Aorta (tissue), 5 donors: Measurements from ENCODE around the gene PHKA2. TPM values are rescaled to one million over a fixed set of nuclear protein-coding genes. Genes with fewer than 3 reads are reported as not detected.
"Not testable (repeated sequence)": the region's sequence is repeated elsewhere in the genome, so short reads cannot be mapped to it uniquely, and the experiment has no call there.

Experiments used
- ATAC-seq: fragments of 200-7000 bp; cut with Tn5 transposase; one replicate; pipeline ENCODE4 v1.9.1; 2022; ENCODE audit warnings: moderate library complexity; ENCODE audit not compliant: low FRiP score
- DNase-seq, 2 donors: peaks; one replicate each; pipeline ENCODE4 v3.0.0-alpha.2; 2020
- H3K27ac ChIP-seq, 2 donors: one replicate each; pipeline ENCODE4 v1.5.1; 2013; ENCODE audit warnings: low read length in 2 of 2, mild to moderate bottlenecking in 2 of 2, moderate library complexity in 2 of 2, control low read depth in 1 of 2, inconsistent platforms in 1 of 2, low read depth in 1 of 2
- H3K27me3 ChIP-seq, 2 donors: one replicate each; pipeline ENCODE4 v1.6.1; 2013; ENCODE audit warnings: control low read depth in 1 of 2, low read length in 1 of 2, mild to moderate bottlenecking in 1 of 2, moderate library complexity in 1 of 2; ENCODE audit not compliant: insufficient read depth in 2 of 2, control insufficient read depth in 1 of 2
- H3K36me3 ChIP-seq, 2 donors: one replicate each; pipeline ENCODE4 v1.6.1; 2013; ENCODE audit warnings: control low read depth in 1 of 2, low read length in 1 of 2, mild to moderate bottlenecking in 1 of 2; ENCODE audit not compliant: insufficient read depth in 2 of 2, control insufficient read depth in 1 of 2
- H3K4me1 ChIP-seq, 2 donors: one replicate each; pipeline ENCODE4 v1.6.1; 2013; ENCODE audit warnings: low read length in 2 of 2, control low read depth in 1 of 2, mild to moderate bottlenecking in 1 of 2, moderate library complexity in 1 of 2; ENCODE audit not compliant: insufficient read depth in 2 of 2, control insufficient read depth in 1 of 2
- H3K4me3 ChIP-seq, 2 donors: one replicate each; pipeline ENCODE4 v1.5.1; 2013; ENCODE audit warnings: low read length in 2 of 2, control low read depth in 1 of 2, mild to moderate bottlenecking in 1 of 2
- H3K9me3 ChIP-seq: one replicate; pipeline ENCODE4 v1.6.1; 2013; ENCODE audit warnings: mild to moderate bottlenecking, low read length; ENCODE audit not compliant: control insufficient read depth
- WGBS, 2 donors: extraction: QIAGEN DNeasy Blood & Tissue Kit; methylation state at CpG; one replicate each; pipeline ENCODE4 v1.1.7; 2013; 5-methylcytosine and 5-hydroxymethylcytosine counted together
- intact Hi-C, 2 donors: fragments of 100-400 bp; cut with DNase I; formaldehyde crosslinking; loops; one replicate each; pipeline versions ENCODE4 v1.14.2 to v1.15.0; 2022
- polyA plus RNA-seq, 2 donors: library from polyadenylated mRNA; stranded (reverse); fragments of 200-250 nt; gene quantifications; one replicate each; pipeline ENCODE4 v1.2.3, GENCODE V29; 2013
- total RNA-seq, 2 donors: library from RNA; stranded (reverse); fragmentation: NEBNext Ultra II Directional; extraction: Animal tissue kit (Norgen Biotek cat#: 25700); gene quantifications; one replicate each; pipeline ENCODE4 v1.2.1, GENCODE V29; 2021
- donor health status: healthy with polysubstance abuse.
- donor health status: Bipolar disorder and iron deficiency.
- donor health status: DM: no; HTN: no; CAD: no.
- donor health status: DM: no; HTN: no; CAD: no.
- donor health status: DM: yes; HTN: yes; CAD: no.

Gene PHKA2
- total and polyA plus RNA-seq, 4 donors: 1.5 to 45.6 (median 27.9) TPM

DNA sequence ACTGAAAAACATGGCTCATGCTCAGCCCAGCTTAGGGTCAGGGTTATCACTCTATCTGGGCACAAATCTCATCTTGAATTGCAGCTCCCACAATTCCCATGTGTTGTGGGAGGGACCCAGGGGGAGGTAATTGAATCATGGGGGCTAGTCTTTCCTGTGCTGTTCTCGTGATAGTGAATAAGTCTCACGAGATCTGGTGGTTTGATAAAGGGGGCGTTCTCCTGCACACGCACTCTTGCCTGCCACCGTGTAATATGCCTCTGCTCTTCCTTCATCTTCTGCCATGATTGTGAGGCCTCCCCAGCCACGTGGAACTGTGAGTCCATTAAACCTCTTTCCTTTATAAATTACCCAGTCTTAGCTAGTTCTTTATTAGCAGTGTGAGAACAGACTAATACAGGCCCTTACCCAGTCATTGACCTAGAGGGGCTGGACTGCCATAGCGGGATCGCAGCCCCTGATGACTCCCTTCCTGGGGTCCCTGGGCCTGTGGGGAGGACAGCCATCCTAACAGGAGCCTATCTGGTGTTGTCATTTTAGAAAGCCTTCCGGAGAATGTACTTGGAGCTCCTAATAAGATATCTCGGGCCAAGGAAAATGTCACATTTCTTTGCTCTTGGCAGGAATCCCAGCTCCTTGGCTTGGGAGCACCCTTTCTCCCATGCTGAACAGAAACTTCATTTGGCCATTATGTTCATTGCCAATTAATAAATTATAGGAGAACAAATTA, 112.6 kb downstream of the PHKA2 start:
- intact Hi-C loops: no loop called here
- Histone ChIP-seq H3K4me1 (no peaks in the 10 kb centered on the region), H3K4me3 (no peak overlapping the region), H3K36me3 (no peaks in the 10 kb centered on the region), H3K27ac (peak overlapping the region; percentile 16 to 86), H3K9me3 (no peaks in the 10 kb centered on the region), H3K27me3 (no peaks in the 10 kb centered on the region)
- ATAC-seq (peak; percentile 49), DNase-seq (peak in 1 of 2 donors; percentile 69)
- 34 to 47% methylated on average over 10 of the region's 10 CpGs for WGBS, 2 donors

- H3K27me3 ChIP-seq: no peaks in the 10 kb centered on the region
- H3K27ac ChIP-seq: no peak overlapping the region
- WGBS, 2 donors: 90 to 96% methylated on average over 15 of the region's 15 CpGs
- intact Hi-C loops: no loop called here
- H3K36me3 ChIP-seq: no peaks in the 10 kb centered on the region
- no peaks in the 10 kb centered on the region for H3K9me3 ChIP-seq
- no peak for DNase-seq
- no peak overlapping the region for H3K4me3 ChIP-seq
- ATAC-seq: no peak
- no peaks in the 10 kb centered on the region for H3K4me1 ChIP-seq
These were observed 119.5 kb downstream of the PHKA2 start for GRCh38 chrX:18864390-18864920.

DNA sequence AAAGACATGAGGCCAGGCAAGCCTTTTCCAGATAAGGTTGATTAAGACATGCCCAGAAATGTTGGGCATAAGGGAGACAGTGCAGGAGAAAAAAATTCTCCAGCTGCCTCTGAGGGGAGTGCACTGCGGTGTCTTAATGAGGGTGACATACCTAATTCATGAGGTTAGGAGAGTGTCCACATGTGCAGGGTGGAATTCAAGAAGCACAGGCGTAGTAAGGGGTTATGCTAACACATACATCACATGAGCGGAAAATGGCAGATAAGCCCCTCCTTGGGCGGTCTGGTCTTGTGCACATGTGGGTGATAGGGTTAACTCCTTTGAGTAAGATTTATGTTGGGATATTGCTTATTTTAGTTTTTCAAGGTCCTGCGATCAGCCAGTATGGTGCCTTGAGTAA, 122.4 kb downstream of the PHKA2 start:
- Histone ChIP-seq H3K9me3 (no peaks in the 10 kb centered on the region), H3K4me3 (no peak overlapping the region), H3K36me3 (no peaks in the 10 kb centered on the region), H3K4me1 (no peaks in the 10 kb centered on the region), H3K27ac (no peak overlapping the region), H3K27me3 (no peaks in the 10 kb centered on the region)
- WGBS, 2 donors: 92 to 94% methylated on average over 5 of the region's 5 CpGs
- ATAC-seq (no peak), DNase-seq (no peak)
- intact Hi-C loops: no loop called here

GRCh38 chrX:18856645-18856997, 127.3 kb downstream of the PHKA2 start:
- intact Hi-C loops: no loop called here
- Histone ChIP-seq H3K36me3 (no peaks in the 10 kb centered on the region), H3K4me3 (no peak overlapping the region), H3K27ac (no peak overlapping the region), H3K27me3 (no peaks in the 10 kb centered on the region), H3K4me1 (no peaks in the 10 kb centered on the region), H3K9me3 (no peaks in the 10 kb centered on the region)
- ATAC-seq (no peak), DNase-seq (no peak)
- 77 to 92% methylated on average over 1 of the region's 1 CpG for WGBS, 2 donors

DNA sequence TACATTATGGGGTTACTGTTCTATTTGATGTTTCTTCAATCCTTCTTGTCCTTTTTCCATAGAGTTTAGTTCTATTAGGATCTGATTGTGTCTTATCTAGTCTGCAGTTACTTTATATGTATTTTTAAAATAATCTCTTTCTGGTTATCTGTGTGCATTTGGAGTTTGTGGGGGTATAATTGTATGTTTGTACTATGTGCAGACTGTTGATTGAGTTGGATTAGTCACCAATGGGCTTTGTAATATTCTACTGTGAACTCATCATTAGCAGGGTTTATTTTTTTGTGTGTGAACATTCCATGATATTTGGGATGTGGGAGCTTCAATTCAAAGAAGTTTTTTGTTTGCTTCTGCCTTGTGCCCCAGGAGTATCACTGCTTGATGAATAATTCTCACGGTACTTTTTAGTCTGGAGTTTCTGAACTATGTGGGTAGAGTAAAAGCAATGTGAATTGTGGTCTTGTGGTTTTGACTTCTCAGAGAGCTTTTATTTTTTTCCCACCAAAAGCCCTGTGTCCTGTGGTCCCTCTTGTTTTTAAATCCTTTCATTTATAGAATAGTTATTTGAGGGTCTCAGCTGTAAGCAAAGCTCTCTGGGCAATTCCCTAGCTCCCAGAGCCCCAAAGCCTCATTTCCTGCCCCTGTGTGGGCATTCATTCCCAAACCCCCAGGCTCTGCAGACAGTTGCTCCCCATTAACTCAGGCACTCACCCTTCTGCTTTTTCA, 127.8 kb downstream of the PHKA2 start:
- no peak for ATAC-seq
- H3K27ac ChIP-seq: no peak overlapping the region
- intact Hi-C loops: no loop called here
- no peaks in the 10 kb centered on the region for H3K27me3 ChIP-seq
- H3K4me1 ChIP-seq: no peaks in the 10 kb centered on the region
- H3K36me3 ChIP-seq: no peaks in the 10 kb centered on the region
- no peaks in the 10 kb centered on the region for H3K9me3 ChIP-seq
- WGBS, 2 donors: 67% methylated on average over 1 of the region's 1 CpG
- H3K4me3 ChIP-seq: no peak overlapping the region
- no peak for DNase-seq

DNA sequence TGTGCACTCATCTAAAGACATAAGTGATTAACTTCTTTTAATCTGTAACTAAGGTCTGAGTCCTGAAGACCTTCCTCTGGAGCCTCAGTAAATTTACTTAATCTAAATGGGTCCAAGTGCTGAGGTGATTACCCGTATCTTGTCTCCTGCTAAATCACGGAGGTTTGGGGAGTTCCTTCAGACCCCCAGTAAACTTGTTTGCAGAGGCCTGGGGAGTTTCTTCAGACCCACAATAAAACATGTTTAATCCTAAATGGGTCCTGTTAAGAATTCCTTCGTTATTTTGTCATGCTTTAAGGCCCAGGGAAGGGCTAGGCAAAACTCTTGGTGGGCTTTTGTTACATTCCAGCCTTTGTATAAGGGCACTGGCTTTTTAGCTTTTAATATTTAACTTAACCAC, 136.0 kb downstream of the PHKA2 start:
- H3K27ac ChIP-seq, H3K9me3 ChIP-seq, H3K4me3 ChIP-seq, ATAC-seq, H3K27me3 ChIP-seq, intact Hi-C loops, DNase-seq, H3K4me1 ChIP-seq, H3K36me3 ChIP-seq: not testable (repeated sequence)
- 85 to 95% methylated on average over 3 of the region's 3 CpGs for WGBS, 2 donors

Other genes with a start within 250 kb of the PHKA2 start
- gene ADGRG2, start 138.4 kb upstream of the PHKA2 start, total RNA-seq: 1 to 10 TPM; 1.7 to 4.3 TPM
- gene ADGRG2, start 138.4 kb upstream of the PHKA2 start, polyA plus RNA-seq: under 1 TPM; 0.41 to 0.50 TPM